ENCODE results near the gene EXOSC9. TPM values are rescaled to one million over a fixed set of nuclear protein-coding genes. Genes with fewer than 3 reads are reported as not detected.

Gene EXOSC9
- total and polyA plus RNA-seq, 11 donors = 12.2 to 26.2 (median 17.1) TPM

DNA sequence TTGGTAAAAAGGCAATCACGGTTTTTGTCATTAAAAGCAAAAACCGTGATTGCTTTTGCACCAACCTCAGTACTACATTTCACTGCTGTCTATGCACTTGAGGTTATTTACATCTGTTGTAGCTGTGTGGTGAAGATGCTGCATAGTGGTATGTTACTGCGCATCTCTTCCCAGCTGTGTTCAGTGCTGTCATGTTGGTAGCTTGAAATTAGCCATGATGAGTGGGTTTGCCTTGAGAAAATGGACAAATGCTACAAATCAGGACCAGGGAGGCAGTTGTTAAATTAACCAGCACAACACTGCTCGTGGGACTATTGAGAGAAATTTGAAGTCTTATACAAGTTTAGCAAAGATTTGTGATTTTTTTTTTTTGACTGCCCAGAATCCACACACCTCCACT is 34.0 kb upstream of the EXOSC9 start:
- no peaks in the 10 kb centered on the region for H3K9me3 ChIP-seq
- WGBS, 4 donors = 93 to 97% (median 96%) methylated on average over 4 of the region's 4 CpGs
- no peak for ATAC-seq
- no peak overlapping the region for H3K4me3 ChIP-seq
- no peak overlapping the region for H3K27ac ChIP-seq
- H3K36me3 ChIP-seq = no peaks in the 10 kb centered on the region
- peaks cover 4 to 57% (median 19%) of the 10 kb centered on the region in 9 donors for H3K27me3 ChIP-seq
- H3K4me1 ChIP-seq = peaks cover 0 to 11% (median 5%) of the 10 kb centered on the region in 12 donors
- intact Hi-C loops (cut with DNase I) = no loop called here
- TF ChIP-seq, protein P1, sequence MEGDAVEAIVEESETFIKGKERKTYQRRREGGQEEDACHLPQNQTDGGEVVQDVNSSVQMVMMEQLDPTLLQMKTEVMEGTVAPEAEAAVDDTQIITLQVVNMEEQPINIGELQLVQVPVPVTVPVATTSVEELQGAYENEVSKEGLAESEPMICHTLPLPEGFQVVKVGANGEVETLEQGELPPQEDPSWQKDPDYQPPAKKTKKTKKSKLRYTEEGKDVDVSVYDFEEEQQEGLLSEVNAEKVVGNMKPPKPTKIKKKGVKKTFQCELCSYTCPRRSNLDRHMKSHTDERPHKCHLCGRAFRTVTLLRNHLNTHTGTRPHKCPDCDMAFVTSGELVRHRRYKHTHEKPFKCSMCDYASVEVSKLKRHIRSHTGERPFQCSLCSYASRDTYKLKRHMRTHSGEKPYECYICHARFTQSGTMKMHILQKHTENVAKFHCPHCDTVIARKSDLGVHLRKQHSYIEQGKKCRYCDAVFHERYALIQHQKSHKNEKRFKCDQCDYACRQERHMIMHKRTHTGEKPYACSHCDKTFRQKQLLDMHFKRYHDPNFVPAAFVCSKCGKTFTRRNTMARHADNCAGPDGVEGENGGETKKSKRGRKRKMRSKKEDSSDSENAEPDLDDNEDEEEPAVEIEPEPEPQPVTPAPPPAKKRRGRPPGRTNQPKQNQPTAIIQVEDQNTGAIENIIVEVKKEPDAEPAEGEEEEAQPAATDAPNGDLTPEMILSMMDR (IDR thresholded peaks at IDR 0.05) = no peak
- TF ChIP-seq POLR2A (IDR thresholded peaks at IDR 0.05) = no peak
- no peak for DNase-seq

DNA sequence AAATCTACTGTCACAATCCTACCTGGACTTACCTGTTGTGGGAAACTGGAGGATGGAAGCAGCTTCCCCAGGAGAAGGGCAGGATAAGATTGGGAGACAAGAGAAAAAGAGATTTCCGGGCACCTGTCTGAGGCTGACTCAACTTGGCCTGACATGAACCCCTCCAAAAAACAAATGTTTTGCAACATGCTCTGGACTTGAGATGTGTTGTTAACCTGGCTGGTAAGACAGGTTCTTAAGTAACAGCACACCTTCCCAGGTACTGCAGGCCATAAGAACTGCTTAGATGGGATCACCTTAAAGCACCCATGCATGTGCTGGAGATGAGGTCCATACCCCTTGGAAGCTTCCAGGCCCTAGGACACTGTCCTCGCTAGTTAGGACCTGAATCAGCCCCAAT is 31.8 kb upstream of the EXOSC9 start:
- H3K4me1 ChIP-seq = peaks cover 0 to 10% (median 5%) of the 10 kb centered on the region in 12 donors
- no peak overlapping the region for H3K27ac ChIP-seq
- no peak for ATAC-seq
- peaks cover 4 to 42% (median 14%) of the 10 kb centered on the region in 9 donors for H3K27me3 ChIP-seq
- H3K36me3 ChIP-seq = no peaks in the 10 kb centered on the region
- no peak for DNase-seq
- no peak overlapping the region for H3K4me3 ChIP-seq
- H3K9me3 ChIP-seq = no peaks in the 10 kb centered on the region
- intact Hi-C loops (cut with DNase I) = no loop called here
- TF ChIP-seq POLR2A (IDR thresholded peaks at IDR 0.05) = no peak
- TF ChIP-seq, protein P1 (IDR thresholded peaks at IDR 0.05) = no peak
- WGBS, 4 donors = 90 to 100% (median 97%) methylated on average over 2 of the region's 2 CpGs

DNA sequence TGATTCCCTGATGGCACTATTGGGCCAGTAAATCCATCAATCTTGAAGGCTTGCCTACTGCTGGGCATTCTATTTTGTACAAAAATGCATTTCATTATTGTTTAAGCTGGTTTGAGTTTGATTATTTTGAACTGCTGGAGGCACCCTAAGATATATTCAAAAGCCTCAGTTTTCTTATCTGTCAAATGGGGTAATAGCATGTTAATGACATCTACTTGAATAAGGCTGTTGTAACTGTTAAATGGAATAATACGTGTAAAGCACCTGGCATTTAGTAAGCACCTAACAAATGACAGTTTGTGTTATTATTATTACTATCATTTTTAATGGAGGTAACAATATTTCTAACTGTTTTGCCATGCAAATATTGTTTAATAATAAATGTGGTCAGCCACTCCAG is 29.3 kb upstream of the EXOSC9 start:
- TF ChIP-seq, protein P1 (IDR thresholded peaks at IDR 0.05) = no peak
- no peak for TF ChIP-seq POLR2A (IDR thresholded peaks at IDR 0.05)
- no peaks in the 10 kb centered on the region for H3K9me3 ChIP-seq
- no peak overlapping the region for H3K4me3 ChIP-seq
- H3K4me1 ChIP-seq = no peaks in the 10 kb centered on the region
- ATAC-seq (no peak), DNase-seq (no peak)
- H3K27ac ChIP-seq = no peak overlapping the region
- intact Hi-C loops (cut with DNase I) = no loop called here
- 93 to 100% (median 98%) methylated on average over 1 of the region's 1 CpG for WGBS, 4 donors
- peaks cover 0 to 21% (median 0%) of the 10 kb centered on the region in 9 donors for H3K27me3 ChIP-seq
- no peaks in the 10 kb centered on the region for H3K36me3 ChIP-seq

DNA sequence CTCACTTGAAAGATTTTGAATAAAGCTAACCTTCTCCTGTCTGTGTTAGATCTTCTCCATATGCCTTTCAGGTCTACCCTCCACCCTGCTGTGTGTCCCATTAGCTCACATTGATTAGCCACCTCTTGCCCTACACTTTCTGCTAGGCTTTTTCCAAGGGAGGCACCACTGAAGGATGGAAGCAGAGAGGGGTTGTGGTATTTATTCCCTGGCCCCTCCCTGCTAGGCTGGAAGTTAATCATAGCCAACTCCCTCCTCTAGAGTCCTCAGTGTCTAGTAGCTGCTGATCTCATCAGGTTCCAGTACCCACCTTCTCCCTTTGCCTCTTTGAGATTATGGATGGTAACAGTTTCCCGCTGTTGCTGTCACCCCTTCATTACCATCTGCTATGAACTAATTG is 27.2 kb upstream of the EXOSC9 start:
- no peaks in the 10 kb centered on the region for H3K9me3 ChIP-seq
- peaks cover 0 to 12% (median 0%) of the 10 kb centered on the region in 9 donors for H3K27me3 ChIP-seq
- no peak overlapping the region for H3K4me3 ChIP-seq
- H3K36me3 ChIP-seq = no peaks in the 10 kb centered on the region
- WGBS, 4 donors = 73 to 90% (median 89%) methylated on average over 1 of the region's 1 CpG
- DNase-seq (no peak), ATAC-seq (no peak)
- H3K27ac ChIP-seq = no peak overlapping the region
- TF ChIP-seq POLR2A (IDR thresholded peaks at IDR 0.05) = no peak
- TF ChIP-seq, protein P1 (IDR thresholded peaks at IDR 0.05) = no peak
- H3K4me1 ChIP-seq = no peaks in the 10 kb centered on the region
- intact Hi-C loops (cut with DNase I) = no loop called here
